C4-2B (cell line): ENCODE results near the gene CYTH1.

Experiments used
- H3K27ac ChIP-seq: fragments of 450-650 bp; 2 replicates; pipeline ENCODE4 v1.5.1; 2017
- ZFX ChIP-seq: fragments of 450-650 bp; IDR thresholded peaks from 2 replicates; pipeline ENCODE4 v1.6.1; 2017
- TF ChIP-seq, protein P1 (sequence below): fragments of 450-650 bp; conservative IDR thresholded peaks from 2 replicates; pipeline ENCODE4 v1.5.1; 2017; ENCODE audit warnings: mild to moderate bottlenecking

CYTH1 gene

GRCh38 chr17:78797691-78798585 lies 15.9 kb upstream of the CYTH1 start:
- no peak for TF ChIP-seq ZFX
- TF ChIP-seq, protein P1, sequence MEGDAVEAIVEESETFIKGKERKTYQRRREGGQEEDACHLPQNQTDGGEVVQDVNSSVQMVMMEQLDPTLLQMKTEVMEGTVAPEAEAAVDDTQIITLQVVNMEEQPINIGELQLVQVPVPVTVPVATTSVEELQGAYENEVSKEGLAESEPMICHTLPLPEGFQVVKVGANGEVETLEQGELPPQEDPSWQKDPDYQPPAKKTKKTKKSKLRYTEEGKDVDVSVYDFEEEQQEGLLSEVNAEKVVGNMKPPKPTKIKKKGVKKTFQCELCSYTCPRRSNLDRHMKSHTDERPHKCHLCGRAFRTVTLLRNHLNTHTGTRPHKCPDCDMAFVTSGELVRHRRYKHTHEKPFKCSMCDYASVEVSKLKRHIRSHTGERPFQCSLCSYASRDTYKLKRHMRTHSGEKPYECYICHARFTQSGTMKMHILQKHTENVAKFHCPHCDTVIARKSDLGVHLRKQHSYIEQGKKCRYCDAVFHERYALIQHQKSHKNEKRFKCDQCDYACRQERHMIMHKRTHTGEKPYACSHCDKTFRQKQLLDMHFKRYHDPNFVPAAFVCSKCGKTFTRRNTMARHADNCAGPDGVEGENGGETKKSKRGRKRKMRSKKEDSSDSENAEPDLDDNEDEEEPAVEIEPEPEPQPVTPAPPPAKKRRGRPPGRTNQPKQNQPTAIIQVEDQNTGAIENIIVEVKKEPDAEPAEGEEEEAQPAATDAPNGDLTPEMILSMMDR = no peak

DNA sequence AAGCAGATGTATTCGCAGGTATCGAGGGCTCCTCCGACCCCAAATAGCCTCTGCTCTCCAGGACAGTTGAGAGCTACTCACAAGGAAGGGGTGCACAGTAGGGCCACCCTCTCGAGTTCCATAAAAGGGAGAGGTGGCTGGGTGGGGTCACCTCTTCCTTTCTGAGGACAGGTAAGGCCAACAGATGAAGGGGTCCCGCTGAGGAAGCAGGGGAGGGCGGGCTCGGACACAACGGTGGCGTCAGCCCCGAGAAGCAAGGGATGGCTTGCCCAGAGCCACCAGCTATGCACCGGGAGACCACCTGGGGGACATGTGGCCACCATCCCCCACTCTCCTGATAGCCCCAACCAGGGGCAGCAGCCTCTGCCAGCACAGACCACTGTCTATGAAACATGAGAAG lies 15.1 kb upstream of the CYTH1 start:
- TF ChIP-seq ZFX = no peak
- TF ChIP-seq, protein P1 = no peak
- no peak overlapping the region for H3K27ac ChIP-seq

More at GRCh38 chr17:78797691-78798585, 15.9 kb upstream of the CYTH1 start:
- no peak overlapping the region for H3K27ac ChIP-seq

DNA sequence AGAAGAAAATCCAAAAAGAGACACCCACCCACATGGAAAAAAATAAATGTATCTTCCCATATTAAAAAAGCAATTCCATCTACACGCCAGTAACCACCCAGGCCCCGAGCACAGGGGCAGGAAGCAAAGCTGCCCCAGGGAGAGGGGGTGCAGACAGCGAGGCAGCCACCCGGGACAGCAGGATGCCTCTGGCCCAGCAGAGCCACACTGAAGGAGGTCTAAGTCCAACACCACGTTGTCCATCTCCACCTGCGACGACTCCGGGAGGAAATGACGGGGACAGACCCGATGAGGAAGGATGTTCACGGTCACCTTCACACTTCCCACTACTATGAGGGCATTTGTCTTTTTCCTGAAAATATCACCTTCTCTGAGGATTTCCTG lies 14.4 kb upstream of the CYTH1 start:
- no peak overlapping the region for H3K27ac ChIP-seq
- no peak for TF ChIP-seq ZFX
- TF ChIP-seq, protein P1 = no peak

GRCh38 chr17:78795861-78796516 lies 13.9 kb upstream of the CYTH1 start:
- H3K27ac ChIP-seq = no peak overlapping the region
- no peak for TF ChIP-seq ZFX
- TF ChIP-seq, protein P1 = no peak

DNA sequence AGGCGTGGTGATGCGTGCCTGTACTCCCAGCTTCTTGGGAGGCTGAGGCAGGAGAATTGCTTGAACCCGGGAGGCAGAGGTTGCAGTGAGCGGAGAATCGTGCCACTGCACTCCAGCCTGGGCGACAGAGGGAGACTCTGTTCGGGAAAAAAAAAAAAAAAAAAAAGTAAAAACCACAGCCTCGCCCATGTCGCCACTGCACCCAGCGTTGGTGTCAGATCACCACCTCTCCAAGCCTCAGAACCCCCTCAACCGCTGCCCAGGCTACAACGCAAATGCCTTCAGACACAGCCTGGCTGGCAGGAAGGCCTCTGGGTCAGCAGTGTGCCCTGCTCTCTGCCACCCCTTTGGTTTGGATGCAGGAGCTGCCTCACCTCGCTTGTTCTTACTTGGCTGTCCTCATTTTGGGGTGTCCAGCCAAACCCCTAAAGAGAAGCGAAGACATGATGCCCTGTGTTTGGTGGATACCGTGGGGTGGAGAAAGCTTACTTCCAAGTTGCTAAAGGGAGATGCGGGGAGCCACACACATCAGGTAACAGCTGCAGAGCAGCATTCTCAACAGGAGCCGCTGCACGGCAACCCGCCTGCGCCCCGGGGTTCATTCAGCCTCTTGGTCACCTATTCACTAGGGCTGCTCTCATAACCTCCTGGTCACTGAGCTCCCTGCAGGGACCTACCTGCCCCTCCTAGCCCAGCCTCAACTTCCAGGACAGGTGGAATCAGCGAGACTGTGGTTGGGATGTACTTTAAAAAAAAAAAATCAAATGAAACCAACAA lies 13.0 kb upstream of the CYTH1 start:
- TF ChIP-seq, protein P1 = no peak
- no peak for TF ChIP-seq ZFX
- no peak overlapping the region for H3K27ac ChIP-seq

GRCh38 chr17:78794399-78794798 lies 12.3 kb upstream of the CYTH1 start:
- TF ChIP-seq ZFX = no peak
- TF ChIP-seq, protein P1 = no peak
- H3K27ac ChIP-seq = no peak overlapping the region
